HG03095 (cell line): Measurements from ENCODE around the gene PLSCR3.
A peak's percentile ranks its signal among the peaks of the same experiment; 100 is the strongest.

Experiments used
- ATAC-seq: cut with Tn5 transposase; IDR thresholded peaks from one replicate; pipeline ENCODE4 v1.9.1; 2021; ENCODE audit warnings: moderate library complexity; ENCODE audit not compliant: unreplicated experiment

The PLSCR3 gene

GRCh38 chr17:7394452-7395191 is at the start of gene PLSCR3:
TSS of gene PLSCR3 (minus strand) at chr17:7394525. CDS start at chr17:7394110, 415 bp downstream.
- ATAC-seq: peak; percentile 76

GRCh38 chr17:7443499-7444485 is 49.5 kb upstream of the PLSCR3 start:
- ATAC-seq: no peak

GRCh38 chr17:7442142-7442541 is 47.8 kb upstream of the PLSCR3 start:
- no peak for ATAC-seq

- ATAC-seq: no peak
These were observed 46.9 kb upstream of the PLSCR3 start for GRCh38 chr17:7441266-7441665.

- ATAC-seq: no peak
These were observed 46.5 kb upstream of the PLSCR3 start for GRCh38 chr17:7440834-7441195.

- no peak for ATAC-seq
These were observed 45.9 kb upstream of the PLSCR3 start for GRCh38 chr17:7440113-7440833.

- ATAC-seq: no peak
These were observed 45.3 kb upstream of the PLSCR3 start, which contains the start of gene FGF11 for GRCh38 chr17:7439462-7440112. TSS of gene FGF11 (plus strand) at chr17:7439512. CDS start at chr17:7439621, 109 bp downstream.

- no peak for ATAC-seq
These were observed 44.5 kb upstream of the PLSCR3 start for GRCh38 chr17:7438656-7439460.

- ATAC-seq: no peak
These were observed 43.8 kb upstream of the PLSCR3 start for GRCh38 chr17:7437950-7438614.

- no peak for ATAC-seq
These were observed 43.1 kb upstream of the PLSCR3 start for GRCh38 chr17:7437369-7437863.

- no peak for ATAC-seq
These were observed 42.4 kb upstream of the PLSCR3 start for GRCh38 chr17:7436556-7437368.

GRCh38 chr17:7435676-7436555 is 41.6 kb upstream of the PLSCR3 start:
- peak; percentile 23 for ATAC-seq

GRCh38 chr17:7432296-7432695 is 38.0 kb upstream of the PLSCR3 start:
- no peak for ATAC-seq

- ATAC-seq: no peak
These were observed 36.9 kb upstream of the PLSCR3 start for GRCh38 chr17:7431231-7431630.

GRCh38 chr17:7429722-7430121 is 35.4 kb upstream of the PLSCR3 start:
- ATAC-seq: no peak

- no peak for ATAC-seq
These were observed 34.2 kb upstream of the PLSCR3 start, which contains the start of gene SPEM3 for GRCh38 chr17:7428557-7428956. TSS of gene SPEM3 (plus strand) at chr17:7428857. CDS start at chr17:7428903, 46 bp downstream.

GRCh38 chr17:7427549-7427948 is 33.2 kb upstream of the PLSCR3 start:
- ATAC-seq: no peak
